Skeletal muscle cell (primary cell): ENCODE data around the gene RMND1.
A peak's percentile ranks its signal among the peaks of the same experiment; 100 is the strongest.
"Not testable (repeated sequence)": the region's sequence is repeated elsewhere in the genome, so short reads cannot be mapped to it uniquely, and the experiment has no call there.

Experiments used
- DNase-seq: peaks from one replicate; pipeline ENCODE4 v3.0.0-alpha.2; 2010; ENCODE audit warnings: low read depth
- H3K4me3 ChIP-seq: 2 replicates; pipeline ENCODE4 v1.5.1; 2011; ENCODE audit warnings: low read depth, mild to moderate bottlenecking, control low read depth, low read length, moderate library complexity

The RMND1 gene

DNA sequence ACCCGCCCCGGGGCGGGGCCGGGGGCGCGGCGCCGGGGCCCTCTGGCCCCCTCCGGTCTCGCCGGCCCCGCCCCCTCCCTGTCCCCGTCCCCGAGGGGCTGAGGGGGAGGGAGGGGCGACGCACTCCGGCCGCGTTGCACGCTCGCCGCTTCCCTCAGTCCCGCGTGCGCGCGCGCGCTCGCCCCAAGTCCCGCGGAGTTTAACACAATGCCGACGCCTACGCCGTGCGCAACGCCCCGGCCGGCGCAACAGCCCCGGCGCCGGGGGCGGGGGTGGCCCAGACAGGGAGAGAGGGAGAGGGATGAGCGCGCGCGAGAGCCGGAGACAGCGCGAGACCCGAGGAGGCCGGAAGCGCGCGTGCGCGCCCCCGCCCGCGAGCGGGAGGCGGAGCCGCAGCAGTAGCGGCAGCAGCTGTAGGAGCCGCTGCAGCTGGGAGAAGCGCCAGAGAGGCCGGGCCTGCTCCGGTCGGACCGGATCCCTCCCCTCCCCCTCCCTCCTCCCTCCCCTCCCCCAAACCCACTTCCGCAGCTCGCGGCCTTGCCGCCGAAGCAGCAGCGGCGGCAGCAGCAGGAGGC lies 61.6 kb downstream of the RMND1 start:
- DNase-seq = peak; percentile 98

GRCh38 chr6:151389618-151390275 lies 62.2 kb downstream of the RMND1 start:
- DNase-seq = peak; percentile 57

More for the DNA sequence above, 61.6 kb downstream of the RMND1 start:
- peak overlapping the region; percentile 90 for H3K4me3 ChIP-seq

GRCh38 chr6:151388997-151389617 lies 62.8 kb downstream of the RMND1 start:
- DNase-seq = no peak
- peak overlapping the region; percentile 90 for H3K4me3 ChIP-seq

More at GRCh38 chr6:151389618-151390275, 62.2 kb downstream of the RMND1 start:
- H3K4me3 ChIP-seq = peak overlapping the region; percentile 90

GRCh38 chr6:151388236-151388635 lies 63.7 kb downstream of the RMND1 start:
- DNase-seq = no peak
- H3K4me3 ChIP-seq = no peak overlapping the region

DNA sequence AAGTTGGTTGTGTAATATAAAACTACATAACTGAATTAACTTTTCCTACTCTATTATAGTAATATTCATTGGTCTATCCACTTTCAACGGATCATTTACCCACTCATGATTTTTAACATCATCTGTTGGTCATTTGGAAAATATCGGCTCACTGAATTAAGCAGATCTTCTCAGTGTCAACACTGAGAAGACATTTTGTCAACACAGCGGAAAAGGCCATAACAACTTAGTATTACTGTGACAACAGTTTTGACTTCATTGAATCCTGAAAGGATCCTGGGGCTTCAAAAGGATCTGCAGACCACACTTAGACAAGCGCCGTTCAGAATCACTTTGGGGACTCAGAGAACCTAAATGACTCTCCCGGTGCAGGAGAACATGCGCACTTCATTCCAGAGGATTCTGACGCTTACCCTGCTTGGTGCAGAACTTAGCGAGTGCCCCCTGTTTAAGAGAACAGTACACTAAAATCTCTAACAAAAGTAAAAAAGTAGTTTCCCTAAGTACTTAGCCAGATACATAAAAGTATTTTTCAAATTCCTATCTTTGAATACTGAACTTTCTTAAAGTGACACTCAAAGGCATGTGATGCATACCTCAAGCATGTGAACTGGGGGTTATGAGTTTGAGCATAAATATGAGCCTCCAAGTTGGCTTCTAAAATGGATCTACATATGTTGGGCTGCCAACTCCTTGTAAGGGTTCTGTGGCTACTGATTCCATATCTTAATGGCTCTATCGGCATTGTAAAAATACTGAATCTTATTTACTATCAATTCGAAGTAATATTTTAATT lies 64.6 kb downstream of the RMND1 start:
- peak; percentile 29 for DNase-seq
- no peak overlapping the region for H3K4me3 ChIP-seq

GRCh38 chr6:151385177-151385576 lies 66.7 kb downstream of the RMND1 start:
- no peak overlapping the region for H3K4me3 ChIP-seq
- no peak for DNase-seq

DNA sequence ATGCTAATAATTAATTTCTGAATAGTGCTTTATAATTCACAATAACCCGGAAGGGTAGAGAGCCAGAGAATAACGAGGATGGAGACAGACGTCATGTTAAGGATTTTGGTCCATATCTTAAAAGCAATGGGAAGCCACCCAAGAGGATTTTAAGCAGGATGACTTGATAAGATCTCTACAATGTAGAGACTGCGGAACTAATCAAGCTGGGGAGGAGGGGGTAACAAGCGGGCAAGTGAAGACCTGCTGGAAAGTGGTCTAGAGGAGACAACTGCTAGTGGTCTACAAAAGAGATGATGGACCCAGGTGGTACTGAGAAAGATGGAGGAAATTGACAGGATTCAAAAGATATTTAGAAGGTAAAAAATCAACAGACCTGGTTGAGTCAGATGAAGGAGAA lies 67.8 kb downstream of the RMND1 start:
- H3K4me3 ChIP-seq = no peak overlapping the region

DNA sequence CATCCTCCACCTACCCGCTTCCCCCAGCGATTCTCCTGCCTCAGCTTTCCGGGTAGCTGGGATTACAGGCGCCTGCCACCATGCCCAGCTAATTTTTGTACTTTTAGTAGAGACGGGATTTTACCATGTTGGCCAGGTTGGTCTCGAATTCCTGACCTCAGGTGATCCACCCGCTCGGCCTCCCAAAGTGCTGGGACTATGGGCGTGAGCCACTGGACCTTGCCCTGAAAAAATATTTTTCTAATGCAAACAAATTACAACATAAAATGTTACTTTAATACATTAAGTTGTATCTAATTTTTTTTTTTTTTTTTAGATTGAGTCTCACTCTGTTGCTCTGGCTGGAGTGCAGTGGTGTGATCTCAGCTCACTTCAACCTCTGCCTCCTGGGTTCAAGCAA lies 69.3 kb downstream of the RMND1 start:
- DNase-seq, H3K4me3 ChIP-seq: not testable (repeated sequence)

More for the DNA sequence above, 67.8 kb downstream of the RMND1 start:
- no peak for DNase-seq

DNA sequence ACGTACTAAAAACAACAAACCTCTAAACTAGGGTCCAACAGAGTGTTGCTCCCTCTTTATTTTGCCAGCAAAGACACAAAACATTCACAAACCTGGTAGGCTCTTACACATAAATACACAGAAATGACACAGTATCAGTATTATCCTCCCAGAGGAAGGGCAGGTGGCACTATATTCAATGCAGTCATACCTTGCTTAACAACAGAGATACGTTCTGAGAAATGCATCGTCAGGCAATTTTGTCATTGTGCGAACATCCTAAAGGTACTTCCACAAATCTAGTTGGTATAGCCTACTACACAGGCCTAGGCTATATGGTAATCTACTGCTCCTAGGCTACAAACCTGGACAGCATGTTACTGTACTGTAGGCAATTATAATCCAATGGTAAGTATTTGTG lies 70.2 kb downstream of the RMND1 start:
- H3K4me3 ChIP-seq = no peak overlapping the region
- no peak for DNase-seq

DNA sequence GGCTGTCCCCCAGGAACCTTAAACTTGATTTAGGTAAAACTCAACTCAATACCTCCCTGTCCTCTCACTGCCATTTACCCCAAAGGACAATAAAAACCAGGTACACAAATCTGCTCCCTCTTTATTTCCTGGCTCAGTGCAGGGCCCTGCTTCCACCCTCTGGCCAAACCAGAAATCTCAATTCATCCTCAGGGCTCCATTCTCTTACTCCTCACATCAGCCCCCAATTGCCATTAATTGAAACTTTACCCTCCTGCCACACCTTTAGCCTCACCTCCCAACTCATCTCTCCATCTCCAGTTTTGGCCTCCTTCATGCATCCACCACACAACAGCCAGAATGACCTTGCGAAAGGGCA lies 71.1 kb downstream of the RMND1 start:
- no peak for DNase-seq
- no peak overlapping the region for H3K4me3 ChIP-seq

DNA sequence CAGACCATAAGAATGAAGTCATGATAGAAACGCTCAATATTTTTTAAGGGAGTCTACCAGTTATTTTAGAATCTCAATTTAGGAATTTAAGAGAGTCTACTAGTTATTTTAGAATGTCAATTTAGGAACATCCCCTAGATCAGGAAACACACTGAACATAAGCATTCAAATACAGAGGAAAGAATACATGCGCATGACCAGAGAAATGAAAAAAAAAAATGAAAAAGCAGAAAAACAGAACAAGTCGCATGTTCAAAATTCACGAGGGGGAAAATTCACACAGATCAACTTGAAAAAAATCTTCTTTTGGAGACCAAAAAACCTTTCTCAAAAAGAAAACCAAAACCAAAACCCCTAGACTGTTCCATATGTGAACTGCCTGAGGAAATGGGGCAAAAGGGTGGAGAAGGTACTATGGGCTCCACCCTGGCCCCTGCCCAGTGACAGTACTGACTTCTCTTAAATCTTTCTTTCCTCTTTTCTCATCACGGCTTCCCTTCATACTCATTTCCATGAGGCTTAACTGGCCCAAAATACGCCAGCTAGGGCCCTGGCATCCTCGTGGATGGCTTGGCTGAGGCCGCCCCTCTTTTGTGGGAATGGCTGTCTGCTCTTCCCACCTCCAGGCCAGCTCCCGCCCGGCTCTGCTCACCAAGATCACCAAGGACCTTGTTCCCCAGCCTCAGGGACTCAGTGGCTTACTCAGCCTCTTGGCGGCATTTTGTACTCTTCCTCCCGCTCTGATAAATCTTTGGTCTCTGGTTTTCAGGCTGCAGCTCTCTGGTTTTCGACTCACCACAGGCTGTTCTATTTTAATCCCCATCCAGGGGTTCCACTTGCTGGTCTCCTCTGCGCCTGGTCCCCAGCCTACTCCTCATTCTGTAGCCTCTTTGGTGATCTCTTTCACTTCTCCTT lies 71.7 kb downstream of the RMND1 start:
- no peak for DNase-seq
- H3K4me3 ChIP-seq = no peak overlapping the region

GRCh38 chr6:151377095-151377494 lies 74.8 kb downstream of the RMND1 start:
- DNase-seq = no peak
- no peak overlapping the region for H3K4me3 ChIP-seq

- H3K4me3 ChIP-seq = no peak overlapping the region
- DNase-seq = no peak
Measured at GRCh38 chr6:151376440-151376839, 75.5 kb downstream of the RMND1 start.

DNA sequence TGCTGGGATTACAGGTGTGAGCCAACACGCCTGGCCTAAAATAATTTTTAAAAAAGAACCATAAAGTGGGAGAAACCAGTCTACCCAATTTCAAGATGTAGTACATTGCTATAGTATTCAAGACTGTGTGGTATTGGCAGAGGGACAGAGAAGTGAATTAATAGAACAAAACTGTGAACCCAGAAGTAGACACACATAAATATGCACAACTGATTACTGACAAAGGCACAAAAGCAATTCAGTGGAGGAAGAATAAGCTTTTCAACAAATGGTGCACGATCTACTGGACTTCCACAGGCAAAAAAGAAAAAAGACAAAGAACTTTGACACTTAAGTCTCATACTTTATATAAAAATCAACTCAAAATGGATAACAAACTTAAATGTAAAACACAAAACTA lies 76.1 kb downstream of the RMND1 start:
- H3K4me3 ChIP-seq = no peak overlapping the region
- DNase-seq = no peak

DNA sequence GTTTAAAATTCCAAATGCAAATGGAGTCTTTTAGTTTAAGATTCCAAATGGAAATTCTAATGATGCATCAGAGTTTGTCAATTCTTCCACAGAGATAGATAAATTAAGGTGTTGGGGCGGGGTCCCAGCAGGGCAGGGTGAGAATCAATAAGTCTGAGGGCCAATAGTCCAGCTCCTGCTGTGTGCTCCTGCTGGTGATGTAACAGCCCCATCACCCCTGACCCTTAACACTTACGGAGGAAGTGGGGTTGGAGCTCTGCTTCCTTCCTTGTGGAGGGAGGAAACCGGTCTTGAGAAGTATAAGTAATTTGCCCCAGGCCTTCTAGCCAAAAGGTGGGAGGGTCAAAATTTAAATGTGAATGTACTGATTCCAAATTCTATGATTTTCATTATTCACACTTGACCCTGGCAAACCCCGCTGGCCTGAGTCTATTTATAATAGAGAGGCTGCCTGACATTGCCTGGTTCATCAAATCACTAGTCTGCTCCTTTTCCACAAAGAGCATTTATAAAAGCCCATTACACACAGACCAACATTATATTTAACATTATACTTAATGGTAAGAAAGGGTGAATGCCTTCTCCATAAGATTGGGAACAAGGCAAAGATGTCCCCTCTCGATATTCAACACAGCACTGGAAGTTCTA lies 77.8 kb downstream of the RMND1 start:
- no peak overlapping the region for H3K4me3 ChIP-seq

DNA sequence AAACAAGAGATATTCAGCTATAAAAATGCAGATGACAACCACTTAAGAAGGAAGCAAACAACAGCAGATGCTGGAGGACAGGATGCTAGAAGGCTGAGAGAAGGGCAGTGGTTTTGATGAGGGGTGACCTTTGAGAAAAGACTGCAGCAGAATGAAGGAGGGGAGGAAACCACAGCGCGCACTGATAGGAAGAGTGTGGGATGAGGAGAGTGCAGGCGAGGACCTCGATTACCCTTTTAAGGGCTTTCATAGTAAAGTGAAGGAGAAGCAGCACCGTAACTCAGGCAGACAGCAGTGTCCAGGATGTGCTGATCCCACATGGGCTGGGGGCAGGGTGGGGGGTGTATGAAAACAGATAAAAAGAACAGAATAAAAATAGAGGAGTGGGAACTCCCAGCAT lies 79.8 kb downstream of the RMND1 start:
- no peak overlapping the region for H3K4me3 ChIP-seq
- no peak for DNase-seq

More for the DNA sequence above, 77.8 kb downstream of the RMND1 start:
- DNase-seq = no peak

GRCh38 chr6:151370509-151371078 lies 81.3 kb downstream of the RMND1 start:
- no peak for DNase-seq
- no peak overlapping the region for H3K4me3 ChIP-seq

DNA sequence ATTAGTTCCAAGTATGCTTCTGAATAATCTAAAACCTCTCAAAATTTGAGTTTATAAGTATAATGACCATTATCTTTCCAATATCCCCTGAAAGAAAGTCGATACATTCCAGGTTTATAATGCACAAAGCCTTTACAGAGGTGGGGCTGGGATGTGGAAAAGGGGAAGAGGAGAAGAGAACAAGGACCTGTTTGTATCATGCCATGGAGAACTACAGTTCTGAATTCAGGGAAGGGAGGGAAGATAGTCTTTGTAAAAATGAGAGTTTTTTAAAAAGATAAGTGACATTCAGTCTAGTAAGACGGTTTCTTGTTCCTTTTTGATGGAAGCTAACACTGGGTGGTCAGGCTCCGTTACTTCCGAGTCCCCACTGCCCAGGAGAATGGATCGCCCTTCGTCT lies 86.7 kb downstream of the RMND1 start:
- no peak overlapping the region for H3K4me3 ChIP-seq
- DNase-seq = no peak
